ENCODE results near the gene SCN2B.

GRCh38 chr11:118120793-118121192 lies 55.6 kb downstream of the SCN2B start:
- no peak for TF ChIP-seq POLR2AphosphoS5 (IDR thresholded peaks at IDR 0.05; ENCODE audit: low read depth, low read length)
- TF ChIP-seq TAF1 (IDR thresholded peaks at IDR 0.05; ENCODE audit: low read depth, low read length): no peak
- TF ChIP-seq POLR2A (IDR thresholded peaks at IDR 0.05; ENCODE audit: low read depth, low read length): no peak
